ENCODE measurements around the gene JPH4. TPM values are rescaled to one million over a fixed set of nuclear protein-coding genes. Genes with fewer than 3 reads are reported as not detected.

The JPH4 gene
- total and polyA plus RNA-seq, 2 of the 8 experiments (the other 6 are each of a cell fraction or from before 2014, with no cell fraction given): 23.9 to 46.7 TPM

GRCh38 chr14:23603103-23603502, 24.5 kb upstream of the JPH4 start (continued):
- TF ChIP-seq KDM1A (IDR thresholded peaks at IDR 0.05; ENCODE audit: borderline replicate concordance, low read length) (no peak), SIN3A (conservative IDR thresholded peaks at IDR 0.05 in 1 of 2, IDR thresholded peaks at IDR 0.05 in 1 of 2; ENCODE audit: low read depth in 1 of 2, low read length in 2 of 2) (no peak)

Measured in H1 (cell line).